ENCODE measurements around the gene OR6K3.

The OR6K3 gene

GRCh38 chr1:158720620-158721019, at the start of gene OR6K3:
OR6K3 (minus strand) TSS chr1:158720720; CDS start chr1:158718115, 2,605 bp downstream.
- TF ChIP-seq CTCF (IDR thresholded peaks at IDR 0.05; ENCODE audit: low read depth, low read length) = no peak
- H3K4me3 ChIP-seq (replicated peaks in 1 of 2; ENCODE audit: low read depth in 2 of 2, low read length in 2 of 2) = no peak within 1 kb of the TSS
- DNase-seq (ENCODE audit: low read depth in 2 of 2) = no peak

DNA sequence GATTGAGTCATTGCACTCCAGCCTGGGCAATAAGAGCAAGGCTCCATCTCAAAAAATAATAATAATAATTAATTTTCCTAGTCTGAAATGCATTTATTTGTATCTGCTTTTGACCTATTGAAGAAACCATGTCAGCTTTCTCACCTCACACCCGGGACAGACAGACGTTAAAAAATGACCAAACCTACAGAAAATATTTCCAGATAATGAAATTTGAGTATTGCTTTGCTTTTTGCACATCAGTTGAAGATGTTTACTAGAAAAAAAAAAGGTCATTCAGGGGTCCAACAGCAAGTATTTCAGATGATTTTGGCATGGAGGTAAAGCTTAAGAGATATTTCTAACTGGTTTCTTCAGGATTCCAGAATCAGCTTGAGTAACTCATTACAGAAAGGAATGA, 33.9 kb upstream of the OR6K3 start, which contains the start of gene OR6K6:
OR6K6 (plus strand) TSS at position 301 of the 400 bp plus-strand sequence. CDS start 168 bp downstream, outside the sequence.
- no peak for DNase-seq (ENCODE audit: low read depth in 2 of 2)
- no peak within 1 kb of the TSS for H3K4me3 ChIP-seq (replicated peaks in 1 of 2; ENCODE audit: low read depth in 2 of 2, low read length in 2 of 2)
- TF ChIP-seq CTCF (IDR thresholded peaks at IDR 0.05; ENCODE audit: low read depth, low read length) = no peak

DNA sequence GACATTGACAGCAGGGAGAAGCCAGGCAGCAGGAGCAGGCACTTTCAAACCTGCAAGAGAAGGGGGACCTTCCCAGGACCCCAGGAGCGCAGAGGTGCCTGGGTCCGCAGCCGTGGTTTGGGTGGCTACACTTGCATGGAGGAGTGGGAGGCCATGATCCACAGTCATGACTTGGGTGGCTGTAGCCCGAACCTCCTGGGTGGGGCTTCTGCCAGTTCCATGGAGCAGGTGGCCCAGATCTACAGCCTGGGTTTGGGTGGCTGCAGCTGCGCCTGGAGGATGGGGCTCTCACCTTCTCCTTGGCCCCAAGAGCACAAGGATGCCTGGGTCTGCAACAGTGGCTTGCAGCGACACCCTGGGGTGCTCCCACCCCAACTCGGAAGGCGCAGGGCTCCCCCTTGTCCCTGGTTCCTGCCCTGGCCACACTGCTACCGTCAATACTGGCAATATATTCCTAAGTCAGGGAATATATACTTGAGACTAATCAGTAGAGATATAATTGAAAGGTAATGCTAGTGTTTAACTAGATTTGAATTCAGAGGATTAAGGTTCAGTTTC, 31.7 kb upstream of the OR6K3 start:
- TF ChIP-seq CTCF (IDR thresholded peaks at IDR 0.05; ENCODE audit: low read depth, low read length) = no peak
- DNase-seq (ENCODE audit: low read depth in 2 of 2) = no peak
- no peak overlapping the region for H3K4me3 ChIP-seq (replicated peaks in 1 of 2; ENCODE audit: low read depth in 2 of 2, low read length in 2 of 2)

DNA sequence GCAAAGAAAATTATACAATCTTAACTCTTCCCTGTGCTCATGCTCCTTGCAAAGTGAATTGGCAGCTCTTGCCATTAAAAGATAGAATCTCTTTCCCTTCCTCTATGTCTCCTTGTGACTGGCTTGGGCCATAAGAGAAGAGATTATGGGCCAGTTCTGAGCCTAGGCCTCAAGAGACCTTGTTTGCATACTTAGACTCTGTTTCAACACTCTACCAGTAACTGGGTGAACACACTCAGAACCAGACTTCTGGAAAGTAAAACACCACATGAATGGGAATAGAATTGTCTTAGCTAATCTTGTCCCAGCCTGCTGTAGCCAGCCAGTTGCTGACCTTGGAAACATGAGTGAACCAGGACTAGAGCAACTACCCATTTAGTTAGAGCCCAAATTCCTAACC, 15.3 kb upstream of the OR6K3 start:
- no peak for TF ChIP-seq CTCF (IDR thresholded peaks at IDR 0.05; ENCODE audit: low read depth, low read length)
- DNase-seq (ENCODE audit: low read depth in 2 of 2) = no peak
- H3K4me3 ChIP-seq (replicated peaks in 1 of 2; ENCODE audit: low read depth in 2 of 2, low read length in 2 of 2) = no peak overlapping the region

DNA sequence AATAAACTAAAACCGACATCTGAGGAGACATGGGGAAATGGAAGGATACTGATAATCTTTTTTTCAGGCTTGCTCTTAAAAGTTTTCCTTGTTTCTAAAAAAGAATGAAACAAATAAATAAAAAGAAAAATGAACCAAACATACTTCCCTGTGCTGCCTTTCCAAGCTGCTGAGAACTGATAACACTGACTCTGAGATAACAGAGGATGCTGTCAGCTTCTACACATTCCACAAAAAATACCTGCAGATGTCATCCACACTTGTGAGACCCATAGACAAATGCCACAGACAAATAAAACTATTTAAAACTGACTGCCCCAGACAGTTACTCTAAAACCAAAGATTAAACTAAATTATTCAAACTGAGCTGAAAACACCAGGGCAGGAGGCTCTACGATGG, 12.0 kb upstream of the OR6K3 start:
- H3K4me3 ChIP-seq (replicated peaks in 1 of 2; ENCODE audit: low read depth in 2 of 2, low read length in 2 of 2) = no peak overlapping the region
- no peak for TF ChIP-seq CTCF (IDR thresholded peaks at IDR 0.05; ENCODE audit: low read depth, low read length)
- no peak for DNase-seq (ENCODE audit: low read depth in 2 of 2)

DNA sequence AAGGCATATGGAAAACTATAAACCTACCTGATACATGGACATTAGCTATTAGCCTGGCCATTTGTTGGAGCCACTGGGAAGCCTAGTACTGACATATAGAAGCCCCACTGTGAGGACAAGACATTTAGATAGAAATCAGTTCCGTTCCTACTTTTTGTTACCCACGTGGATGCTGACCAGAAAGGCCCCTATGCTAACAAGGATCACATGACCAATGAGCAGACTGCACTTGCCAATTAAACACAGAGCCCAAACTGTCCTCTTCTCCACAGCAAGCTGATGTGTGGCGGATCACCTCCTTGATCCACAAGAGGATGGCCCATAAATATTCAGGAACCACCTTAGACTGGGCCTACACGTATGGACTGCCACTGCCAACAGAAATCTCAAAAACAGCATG, 11.2 kb upstream of the OR6K3 start:
- no peak for TF ChIP-seq CTCF (IDR thresholded peaks at IDR 0.05; ENCODE audit: low read depth, low read length)
- H3K4me3 ChIP-seq (replicated peaks in 1 of 2; ENCODE audit: low read depth in 2 of 2, low read length in 2 of 2) = no peak overlapping the region
- DNase-seq (ENCODE audit: low read depth in 2 of 2) = no peak

- no peak overlapping the region for H3K4me3 ChIP-seq (replicated peaks in 1 of 2; ENCODE audit: low read depth in 2 of 2, low read length in 2 of 2)
- no peak for DNase-seq (ENCODE audit: low read depth in 2 of 2)
- no peak for TF ChIP-seq CTCF (IDR thresholded peaks at IDR 0.05; ENCODE audit: low read depth, low read length)
These were observed 9.9 kb upstream of the OR6K3 start for GRCh38 chr1:158730453-158730852.

Data from cardiac fibroblast (primary cell).